Measurements from ENCODE around the gene RAB1A.

RAB1A gene

GRCh38 chr2:65122313-65122712 is 7.6 kb downstream of the RAB1A start:
- peaks cover 100% of the 10 kb centered on the region for H3K79me2 ChIP-seq (ENCODE audit: low read length)
- H3K4me3 ChIP-seq (ENCODE audit: low read length), result no peak overlapping the region
- no peak overlapping the region for H2AFZ ChIP-seq (ENCODE audit: low read length)
- no peaks in the 10 kb centered on the region for H3K27me3 ChIP-seq (replicated peaks; ENCODE audit: insufficient read depth, low read length)
- no peak for DNase-seq
- no peaks in the 10 kb centered on the region for H3F3A ChIP-seq (ENCODE audit: insufficient read depth, low read length)
- no peaks in the 10 kb centered on the region for H3K9me3 ChIP-seq (replicated peaks; ENCODE audit: insufficient read depth, low read length)
- H3K27ac ChIP-seq (ENCODE audit: low read length), result no peak overlapping the region
- H3K4me1 ChIP-seq (ENCODE audit: low read length), result 0 out of 2 replicates have a peak, but pooled peaks cover 5% of the 10 kb centered on the region
- H3K4me2 ChIP-seq (ENCODE audit: low read depth, low read length), result no peak overlapping the region
- H4K20me1 ChIP-seq (ENCODE audit: insufficient read depth, low read length), result peaks cover 55% of the 10 kb centered on the region
- no peaks in the 10 kb centered on the region for H3K9me2 ChIP-seq (replicated peaks; ENCODE audit: insufficient read depth, low read length)
- TF ChIP-seq CTCF (IDR thresholded peaks at IDR 0.05; ENCODE audit: low read length), result no peak
- no peak for TF ChIP-seq EZH2phosphoT487 (IDR thresholded peaks at IDR 0.05; ENCODE audit: low read length)
- no peaks in the 10 kb centered on the region for H3K36me3 ChIP-seq (replicated peaks; ENCODE audit: insufficient read depth, low read length)
- H3K9ac ChIP-seq (ENCODE audit: low read length), result no peak overlapping the region

- no peaks in the 10 kb centered on the region for H3K9me3 ChIP-seq (replicated peaks; ENCODE audit: insufficient read depth, low read length)
- peaks cover 100% of the 10 kb centered on the region for H3K79me2 ChIP-seq (ENCODE audit: low read length)
- no peak overlapping the region for H3K27ac ChIP-seq (ENCODE audit: low read length)
- no peaks in the 10 kb centered on the region for H3K4me1 ChIP-seq (ENCODE audit: low read length)
- TF ChIP-seq EZH2phosphoT487 (IDR thresholded peaks at IDR 0.05; ENCODE audit: low read length) (no peak), EZH2 (optimal IDR thresholded peaks at IDR 0.05; ENCODE audit: low read depth, low read length) (no peak), CTCF (IDR thresholded peaks at IDR 0.05; ENCODE audit: low read length) (no peak)
- no peak overlapping the region for H3K4me3 ChIP-seq (ENCODE audit: low read length)
- H3K9ac ChIP-seq (ENCODE audit: low read length), result no peak overlapping the region
- H3K27me3 ChIP-seq (replicated peaks; ENCODE audit: insufficient read depth, low read length), result no peaks in the 10 kb centered on the region
- no peak overlapping the region for H2AFZ ChIP-seq (ENCODE audit: low read length)
- H4K20me1 ChIP-seq (ENCODE audit: insufficient read depth, low read length), result peaks cover 61% of the 10 kb centered on the region
- H3K9me2 ChIP-seq (replicated peaks; ENCODE audit: insufficient read depth, low read length), result no peaks in the 10 kb centered on the region
- no peaks in the 10 kb centered on the region for H3F3A ChIP-seq (ENCODE audit: insufficient read depth, low read length)
- no peak for DNase-seq
- H3K36me3 ChIP-seq (replicated peaks; ENCODE audit: insufficient read depth, low read length), result no peaks in the 10 kb centered on the region
- H3K4me2 ChIP-seq (ENCODE audit: low read depth, low read length), result no peak overlapping the region
Observed at GRCh38 chr2:65120990-65121693, 8.8 kb downstream of the RAB1A start.

- H3K79me2 ChIP-seq (ENCODE audit: low read length), result peaks cover 99% of the 10 kb centered on the region
- H3K9me2 ChIP-seq (replicated peaks; ENCODE audit: insufficient read depth, low read length), result no peaks in the 10 kb centered on the region
- no peaks in the 10 kb centered on the region for H3F3A ChIP-seq (ENCODE audit: insufficient read depth, low read length)
- no peaks in the 10 kb centered on the region for H3K27me3 ChIP-seq (replicated peaks; ENCODE audit: insufficient read depth, low read length)
- no peak overlapping the region for H3K9ac ChIP-seq (ENCODE audit: low read length)
- no peak for DNase-seq
- no peak overlapping the region for H3K27ac ChIP-seq (ENCODE audit: low read length)
- H3K4me1 ChIP-seq (ENCODE audit: low read length), result no peaks in the 10 kb centered on the region
- H3K4me3 ChIP-seq (ENCODE audit: low read length), result no peak overlapping the region
- H2AFZ ChIP-seq (ENCODE audit: low read length), result no peak overlapping the region
- no peak for TF ChIP-seq EZH2 (optimal IDR thresholded peaks at IDR 0.05; ENCODE audit: low read depth, low read length)
- no peak for TF ChIP-seq EZH2phosphoT487 (IDR thresholded peaks at IDR 0.05; ENCODE audit: low read length)
- TF ChIP-seq CTCF (IDR thresholded peaks at IDR 0.05; ENCODE audit: low read length), result no peak
- H3K4me2 ChIP-seq (ENCODE audit: low read depth, low read length), result no peak overlapping the region
- H4K20me1 ChIP-seq (ENCODE audit: insufficient read depth, low read length), result peaks cover 69% of the 10 kb centered on the region
- H3K9me3 ChIP-seq (replicated peaks; ENCODE audit: insufficient read depth, low read length), result no peaks in the 10 kb centered on the region
- no peaks in the 10 kb centered on the region for H3K36me3 ChIP-seq (replicated peaks; ENCODE audit: insufficient read depth, low read length)
Observed at GRCh38 chr2:65116645-65117044, 13.3 kb downstream of the RAB1A start.

Data from MM.1S (cell line).